ENCODE data around the gene LIME1. TPM values are rescaled to one million over a fixed set of nuclear protein-coding genes. Genes with fewer than 3 reads are reported as not detected.

Gene LIME1
- total and polyA plus RNA-seq, 9 of the 15 experiments (the other 6 are each of a cell fraction or from before 2014, with no cell fraction given) = 0.11 to 17.1 (median 2.8) TPM; not detected in 2

DNA sequence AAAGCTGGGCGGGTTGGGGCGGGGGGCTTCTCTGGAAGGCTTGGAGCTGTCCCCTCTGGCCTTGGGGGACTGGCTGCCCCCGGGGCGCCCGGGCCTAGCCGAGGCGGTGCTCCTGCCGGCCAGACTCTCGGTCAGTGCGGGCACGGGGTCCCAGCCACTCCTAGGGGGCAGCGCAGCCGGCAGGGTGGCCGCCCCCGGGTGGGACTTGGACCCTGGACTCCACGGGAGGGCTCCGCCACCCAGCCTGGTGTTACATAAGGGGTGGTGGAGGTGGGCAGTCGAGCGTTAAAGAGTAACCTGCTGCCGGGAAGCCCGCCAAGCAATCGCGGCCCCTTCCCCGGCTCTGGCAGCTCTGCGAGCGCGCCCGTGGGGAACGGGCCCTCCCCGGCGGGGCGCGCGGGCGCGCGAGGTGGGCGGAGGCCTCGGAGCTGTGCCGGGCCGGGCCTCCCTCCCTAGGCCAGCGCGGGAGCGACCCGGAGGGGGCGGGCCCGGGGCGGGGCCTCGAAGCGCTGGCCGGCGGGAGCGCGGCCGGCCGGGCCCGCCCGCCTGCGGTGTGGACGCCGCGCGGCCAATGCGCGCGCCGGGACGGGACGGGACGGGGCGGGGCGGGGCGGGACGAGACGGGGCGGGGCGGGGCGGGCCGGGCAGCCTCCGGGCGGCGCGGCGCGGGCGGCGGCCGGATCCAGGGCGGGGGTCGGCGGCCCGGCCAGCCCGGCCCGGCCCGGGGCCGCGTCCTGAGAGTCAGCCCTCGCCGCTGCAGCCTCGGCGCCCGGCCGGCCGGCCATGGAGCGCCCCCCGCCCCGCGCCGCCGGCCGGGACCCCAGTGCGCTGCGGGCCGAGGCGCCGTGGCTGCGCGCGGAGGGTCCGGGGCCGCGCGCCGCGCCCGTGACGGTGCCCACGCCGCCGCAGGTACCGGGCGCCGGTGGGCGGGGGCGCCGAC lies 2.9 kb downstream of the LIME1 start, which contains the start of gene SLC2A4RG (continued):
- TF ChIP-seq, protein P1, sequence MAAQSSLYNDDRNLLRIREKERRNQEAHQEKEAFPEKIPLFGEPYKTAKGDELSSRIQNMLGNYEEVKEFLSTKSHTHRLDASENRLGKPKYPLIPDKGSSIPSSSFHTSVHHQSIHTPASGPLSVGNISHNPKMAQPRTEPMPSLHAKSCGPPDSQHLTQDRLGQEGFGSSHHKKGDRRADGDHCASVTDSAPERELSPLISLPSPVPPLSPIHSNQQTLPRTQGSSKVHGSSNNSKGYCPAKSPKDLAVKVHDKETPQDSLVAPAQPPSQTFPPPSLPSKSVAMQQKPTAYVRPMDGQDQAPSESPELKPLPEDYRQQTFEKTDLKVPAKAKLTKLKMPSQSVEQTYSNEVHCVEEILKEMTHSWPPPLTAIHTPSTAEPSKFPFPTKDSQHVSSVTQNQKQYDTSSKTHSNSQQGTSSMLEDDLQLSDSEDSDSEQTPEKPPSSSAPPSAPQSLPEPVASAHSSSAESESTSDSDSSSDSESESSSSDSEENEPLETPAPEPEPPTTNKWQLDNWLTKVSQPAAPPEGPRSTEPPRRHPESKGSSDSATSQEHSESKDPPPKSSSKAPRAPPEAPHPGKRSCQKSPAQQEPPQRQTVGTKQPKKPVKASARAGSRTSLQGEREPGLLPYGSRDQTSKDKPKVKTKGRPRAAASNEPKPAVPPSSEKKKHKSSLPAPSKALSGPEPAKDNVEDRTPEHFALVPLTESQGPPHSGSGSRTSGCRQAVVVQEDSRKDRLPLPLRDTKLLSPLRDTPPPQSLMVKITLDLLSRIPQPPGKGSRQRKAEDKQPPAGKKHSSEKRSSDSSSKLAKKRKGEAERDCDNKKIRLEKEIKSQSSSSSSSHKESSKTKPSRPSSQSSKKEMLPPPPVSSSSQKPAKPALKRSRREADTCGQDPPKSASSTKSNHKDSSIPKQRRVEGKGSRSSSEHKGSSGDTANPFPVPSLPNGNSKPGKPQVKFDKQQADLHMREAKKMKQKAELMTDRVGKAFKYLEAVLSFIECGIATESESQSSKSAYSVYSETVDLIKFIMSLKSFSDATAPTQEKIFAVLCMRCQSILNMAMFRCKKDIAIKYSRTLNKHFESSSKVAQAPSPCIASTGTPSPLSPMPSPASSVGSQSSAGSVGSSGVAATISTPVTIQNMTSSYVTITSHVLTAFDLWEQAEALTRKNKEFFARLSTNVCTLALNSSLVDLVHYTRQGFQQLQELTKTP (IDR thresholded peaks at IDR 0.05; ENCODE audit: low read depth in 1 of 2, partially characterized antibody in 2 of 2) = no peak
- TF ChIP-seq HOXB6 (CRISPR knock-in tag; IDR thresholded peaks at IDR 0.05; ENCODE audit: borderline replicate concordance) (no peak), ZKSCAN1 (IDR thresholded peaks at IDR 0.05; ENCODE audit: low read depth, low read length) (no peak), KDM4B (IDR thresholded peaks at IDR 0.05; ENCODE audit: borderline replicate concordance in 2 of 2, low read depth in 1 of 2) (no peak), BDP1 (IDR thresholded peaks at IDR 0.05; ENCODE audit: insufficient read depth, insufficient read length) (no peak), NFIX (CRISPR knock-in tag; IDR thresholded peaks at IDR 0.05; ENCODE audit: low read depth) (no peak), PURB (CRISPR knock-in tag; IDR thresholded peaks at IDR 0.05; ENCODE audit: low read depth) (no peak), SIX5 (IDR thresholded peaks at IDR 0.05; ENCODE audit: borderline replicate concordance in 1 of 2, insufficient read depth in 1 of 2, low read depth in 1 of 2, low read length in 2 of 2) (no peak), CREBBP (IDR thresholded peaks at IDR 0.05; ENCODE audit: low read depth, low read length) (no peak), RNF2 (IDR thresholded peaks at IDR 0.05) (no peak), ZNF174 (CRISPR knock-in tag; IDR thresholded peaks at IDR 0.05) (no peak), ZNF561 (CRISPR knock-in tag; conservative IDR thresholded peaks at IDR 0.05) (no peak), RB1 (IDR thresholded peaks at IDR 0.05; ENCODE audit: low read depth) (peak; percentile 76), KAT8 (IDR thresholded peaks at IDR 0.05; ENCODE audit: low read depth) (no peak)
- TF ChIP-seq, protein P2, sequence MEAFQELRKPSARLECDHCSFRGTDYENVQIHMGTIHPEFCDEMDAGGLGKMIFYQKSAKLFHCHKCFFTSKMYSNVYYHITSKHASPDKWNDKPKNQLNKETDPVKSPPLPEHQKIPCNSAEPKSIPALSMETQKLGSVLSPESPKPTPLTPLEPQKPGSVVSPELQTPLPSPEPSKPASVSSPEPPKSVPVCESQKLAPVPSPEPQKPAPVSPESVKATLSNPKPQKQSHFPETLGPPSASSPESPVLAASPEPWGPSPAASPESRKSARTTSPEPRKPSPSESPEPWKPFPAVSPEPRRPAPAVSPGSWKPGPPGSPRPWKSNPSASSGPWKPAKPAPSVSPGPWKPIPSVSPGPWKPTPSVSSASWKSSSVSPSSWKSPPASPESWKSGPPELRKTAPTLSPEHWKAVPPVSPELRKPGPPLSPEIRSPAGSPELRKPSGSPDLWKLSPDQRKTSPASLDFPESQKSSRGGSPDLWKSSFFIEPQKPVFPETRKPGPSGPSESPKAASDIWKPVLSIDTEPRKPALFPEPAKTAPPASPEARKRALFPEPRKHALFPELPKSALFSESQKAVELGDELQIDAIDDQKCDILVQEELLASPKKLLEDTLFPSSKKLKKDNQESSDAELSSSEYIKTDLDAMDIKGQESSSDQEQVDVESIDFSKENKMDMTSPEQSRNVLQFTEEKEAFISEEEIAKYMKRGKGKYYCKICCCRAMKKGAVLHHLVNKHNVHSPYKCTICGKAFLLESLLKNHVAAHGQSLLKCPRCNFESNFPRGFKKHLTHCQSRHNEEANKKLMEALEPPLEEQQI (IDR thresholded peaks at IDR 0.05) = no peak
- TF ChIP-seq, protein P3, sequence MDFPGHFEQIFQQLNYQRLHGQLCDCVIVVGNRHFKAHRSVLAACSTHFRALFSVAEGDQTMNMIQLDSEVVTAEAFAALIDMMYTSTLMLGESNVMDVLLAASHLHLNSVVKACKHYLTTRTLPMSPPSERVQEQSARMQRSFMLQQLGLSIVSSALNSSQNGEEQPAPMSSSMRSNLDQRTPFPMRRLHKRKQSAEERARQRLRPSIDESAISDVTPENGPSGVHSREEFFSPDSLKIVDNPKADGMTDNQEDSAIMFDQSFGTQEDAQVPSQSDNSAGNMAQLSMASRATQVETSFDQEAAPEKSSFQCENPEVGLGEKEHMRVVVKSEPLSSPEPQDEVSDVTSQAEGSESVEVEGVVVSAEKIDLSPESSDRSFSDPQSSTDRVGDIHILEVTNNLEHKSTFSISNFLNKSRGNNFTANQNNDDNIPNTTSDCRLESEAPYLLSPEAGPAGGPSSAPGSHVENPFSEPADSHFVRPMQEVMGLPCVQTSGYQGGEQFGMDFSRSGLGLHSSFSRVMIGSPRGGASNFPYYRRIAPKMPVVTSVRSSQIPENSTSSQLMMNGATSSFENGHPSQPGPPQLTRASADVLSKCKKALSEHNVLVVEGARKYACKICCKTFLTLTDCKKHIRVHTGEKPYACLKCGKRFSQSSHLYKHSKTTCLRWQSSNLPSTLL (IDR thresholded peaks at IDR 0.05) = no peak
- TF ChIP-seq, protein P4, sequence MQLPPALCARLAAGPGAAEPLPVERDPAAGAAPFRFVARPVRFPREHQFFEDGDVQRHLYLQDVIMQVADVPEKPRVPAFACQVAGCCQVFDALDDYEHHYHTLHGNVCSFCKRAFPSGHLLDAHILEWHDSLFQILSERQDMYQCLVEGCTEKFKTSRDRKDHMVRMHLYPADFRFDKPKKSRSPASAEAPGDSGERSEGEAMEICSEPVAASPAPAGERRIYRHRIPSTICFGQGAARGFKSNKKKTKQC (CRISPR knock-in tag; IDR thresholded peaks at IDR 0.05) = no peak
